Gastroesophageal sphincter (tissue), 3 donors: Measurements from ENCODE around the gene CTNNA1.

ENCODE experiments used
- EP300 ChIP-seq: sonication (generic); formaldehyde crosslinking; IDR thresholded peaks from one replicate; pipeline ENCODE4 v1.6.1; 2017; ENCODE audit warnings: antibody characterized with exemption, mild to moderate bottlenecking
- POLR2A ChIP-seq, 2 donors: fragments of 450-650 bp; IDR thresholded peaks; one replicate each; pipeline ENCODE4 v1.6.1; 2017; ENCODE audit warnings: antibody characterized with exemption in 2 of 2, mild to moderate bottlenecking in 2 of 2, moderate library complexity in 1 of 2
- POLR2AphosphoS5 ChIP-seq: sonication (generic); formaldehyde crosslinking; IDR thresholded peaks from one replicate; pipeline ENCODE4 v1.6.1; 2017; ENCODE audit warnings: antibody characterized with exemption
- TF ChIP-seq, protein P1 (sequence below), 4 experiments: fragments of 200-600 bp in 2 of 4; fragments of 450-650 bp in 2 of 4; sonication (generic) in 1 of 4; IDR thresholded peaks; one replicate each; pipeline ENCODE4 v1.5.1; 2017 to 2019; ENCODE audit warnings: antibody characterized with exemption in 4 of 4, mild to moderate bottlenecking in 2 of 4, moderate library complexity in 2 of 4

DNA sequence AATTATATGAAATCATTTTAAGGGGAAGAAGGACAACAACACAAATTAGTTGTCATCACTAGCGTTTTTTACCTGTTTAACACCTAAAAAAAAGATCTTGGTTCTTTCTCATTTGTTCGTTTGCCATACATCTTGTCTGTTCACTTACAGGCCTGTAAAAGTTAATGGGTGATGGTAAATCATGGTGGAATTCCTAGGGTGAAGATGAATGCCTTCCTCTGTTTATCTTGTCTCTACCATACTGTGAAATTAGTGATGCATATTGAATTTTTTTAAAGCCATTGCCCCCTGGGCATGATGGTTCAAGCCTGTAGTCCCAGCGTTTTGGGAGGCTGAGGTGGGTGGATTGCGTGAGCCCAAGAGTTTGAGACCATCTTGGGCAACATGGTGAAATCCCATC lies 75.3 kb downstream of the CTNNA1 start:
- TF ChIP-seq, protein P1, sequence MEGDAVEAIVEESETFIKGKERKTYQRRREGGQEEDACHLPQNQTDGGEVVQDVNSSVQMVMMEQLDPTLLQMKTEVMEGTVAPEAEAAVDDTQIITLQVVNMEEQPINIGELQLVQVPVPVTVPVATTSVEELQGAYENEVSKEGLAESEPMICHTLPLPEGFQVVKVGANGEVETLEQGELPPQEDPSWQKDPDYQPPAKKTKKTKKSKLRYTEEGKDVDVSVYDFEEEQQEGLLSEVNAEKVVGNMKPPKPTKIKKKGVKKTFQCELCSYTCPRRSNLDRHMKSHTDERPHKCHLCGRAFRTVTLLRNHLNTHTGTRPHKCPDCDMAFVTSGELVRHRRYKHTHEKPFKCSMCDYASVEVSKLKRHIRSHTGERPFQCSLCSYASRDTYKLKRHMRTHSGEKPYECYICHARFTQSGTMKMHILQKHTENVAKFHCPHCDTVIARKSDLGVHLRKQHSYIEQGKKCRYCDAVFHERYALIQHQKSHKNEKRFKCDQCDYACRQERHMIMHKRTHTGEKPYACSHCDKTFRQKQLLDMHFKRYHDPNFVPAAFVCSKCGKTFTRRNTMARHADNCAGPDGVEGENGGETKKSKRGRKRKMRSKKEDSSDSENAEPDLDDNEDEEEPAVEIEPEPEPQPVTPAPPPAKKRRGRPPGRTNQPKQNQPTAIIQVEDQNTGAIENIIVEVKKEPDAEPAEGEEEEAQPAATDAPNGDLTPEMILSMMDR (IDR thresholded peaks at IDR 0.05), result no peak
- TF ChIP-seq POLR2A (IDR thresholded peaks at IDR 0.05) (no peak), EP300 (no peak), POLR2AphosphoS5 (no peak)
